GM19240 (cell line): Measurements from ENCODE around the gene LASP1NB.
"Not testable (repeated sequence)": the region's sequence is repeated elsewhere in the genome, so short reads cannot be mapped to it uniquely, and the experiment has no call there.

ENCODE experiments used
- DNase-seq: peaks from one replicate; pipeline ENCODE4 v3.0.0; 2011; ENCODE audit warnings: low spot score; ENCODE audit not compliant: insufficient read length

The LASP1NB gene

GRCh38 chr17:38916771-38917170 lies 8.6 kb upstream of the LASP1NB start:
- no peak for DNase-seq

GRCh38 chr17:38917259-38917658 lies 8.2 kb upstream of the LASP1NB start:
- no peak for DNase-seq

GRCh38 chr17:38918129-38918913 lies 7.1 kb upstream of the LASP1NB start:
- DNase-seq: no peak

GRCh38 chr17:38918916-38919315 lies 6.5 kb upstream of the LASP1NB start:
- DNase-seq: no peak

GRCh38 chr17:38919316-38920078 lies 5.9 kb upstream of the LASP1NB start:
- DNase-seq: no peak

- DNase-seq: no peak
Measured at GRCh38 chr17:38920374-38921291, 4.8 kb upstream of the LASP1NB start.

GRCh38 chr17:38921756-38922411 lies 3.5 kb upstream of the LASP1NB start:
- DNase-seq: no peak

GRCh38 chr17:38922538-38923297 lies 2.7 kb upstream of the LASP1NB start:
- no peak for DNase-seq

- DNase-seq: peak; percentile 63
Measured at GRCh38 chr17:38926293-38927070, 1.1 kb downstream of the LASP1NB start.

GRCh38 chr17:38930782-38931181 lies 5.4 kb downstream of the LASP1NB start:
- DNase-seq: not testable (repeated sequence)

- not testable (repeated sequence) for DNase-seq
Measured at GRCh38 chr17:38933962-38934361, 8.5 kb downstream of the LASP1NB start.

GRCh38 chr17:38939987-38940386 lies 14.6 kb downstream of the LASP1NB start:
- no peak for DNase-seq

GRCh38 chr17:38940404-38940803 lies 15.0 kb downstream of the LASP1NB start:
- DNase-seq: no peak

GRCh38 chr17:38942696-38943334 lies 17.4 kb downstream of the LASP1NB start:
- DNase-seq: no peak

- no peak for DNase-seq
Measured at GRCh38 chr17:38943607-38944006, 18.2 kb downstream of the LASP1NB start.

- DNase-seq: no peak
Measured at GRCh38 chr17:38947189-38947588, 21.8 kb downstream of the LASP1NB start.

GRCh38 chr17:38953800-38954199 lies 28.4 kb downstream of the LASP1NB start:
- not testable (repeated sequence) for DNase-seq

- DNase-seq: no peak
Measured at GRCh38 chr17:38958326-38958725, 32.9 kb downstream of the LASP1NB start.

- no peak for DNase-seq
Measured at GRCh38 chr17:38958756-38959155, 33.3 kb downstream of the LASP1NB start.
